Measurements from ENCODE around the gene HTATIP2.
"Not testable (repeated sequence)": the region's sequence is repeated elsewhere in the genome, so short reads cannot be mapped to it uniquely, and the experiment has no call there.

The HTATIP2 gene

DNA sequence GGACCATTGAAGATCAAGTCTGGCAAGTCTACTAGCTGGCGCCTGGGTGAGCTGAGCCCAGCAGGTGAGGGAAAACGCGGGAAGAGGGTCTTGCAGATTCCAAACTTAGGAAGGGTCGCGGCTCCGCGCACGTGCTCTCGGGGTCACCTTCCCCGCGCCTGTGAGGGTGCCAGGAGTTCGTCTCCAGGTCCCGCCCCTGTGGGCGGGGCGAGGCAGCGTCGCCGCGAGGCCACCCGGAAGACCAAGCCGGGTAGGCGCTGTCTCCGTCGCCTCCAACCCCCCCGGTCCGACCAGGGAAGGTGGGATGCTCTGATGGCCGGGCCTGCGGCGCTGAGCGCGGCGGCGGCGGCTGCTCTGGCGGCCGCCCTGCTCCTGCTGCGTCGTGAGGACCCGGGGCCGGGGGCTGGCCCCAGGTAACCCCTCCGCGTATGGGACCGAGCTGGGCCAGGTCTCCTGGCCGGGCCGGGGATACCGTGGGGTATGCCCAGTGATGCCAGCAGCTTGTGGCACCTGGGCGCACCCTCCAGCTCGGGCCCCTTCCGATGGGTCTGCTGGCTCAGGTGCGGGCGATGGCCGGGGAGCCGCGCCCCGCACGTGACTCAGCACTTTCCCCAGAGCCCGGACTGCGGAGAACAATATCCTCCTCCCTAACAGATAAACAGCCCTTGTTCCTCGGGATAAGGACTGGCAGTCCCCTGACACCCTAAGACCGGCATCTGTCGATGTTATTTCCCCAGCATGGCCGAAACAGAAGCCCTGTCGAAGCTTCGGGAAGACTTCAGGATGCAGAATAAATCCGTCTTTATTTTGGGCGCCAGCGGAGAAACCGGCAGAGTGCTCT, at the start of gene HTATIP2:
Gene HTATIP2, plus strand, starts transcription at position 215 of the 841 bp plus-strand sequence. Its CDS starts 524 bp downstream, at position 739.
- no peak for DNase-seq

DNA sequence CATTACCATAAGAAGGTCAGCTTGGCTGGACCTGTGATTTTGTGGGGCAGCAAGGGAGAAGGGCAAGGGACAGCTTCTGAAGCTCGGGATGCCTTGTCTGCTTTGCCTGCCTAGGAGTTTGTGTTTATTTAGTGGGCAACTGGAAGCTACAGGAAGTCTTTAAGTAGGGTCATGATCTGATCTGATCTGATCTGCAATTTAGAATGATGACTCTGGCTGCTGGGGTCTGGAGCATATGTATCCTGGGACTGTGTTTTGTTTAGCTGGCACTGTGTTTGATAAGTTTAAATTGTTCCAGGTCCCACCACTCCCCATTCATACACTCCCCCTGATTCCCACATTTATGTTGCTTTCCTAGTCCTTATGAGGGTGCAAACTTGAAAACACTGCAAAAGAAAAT, 47.7 kb upstream of the HTATIP2 start:
- no peak for DNase-seq

DNA sequence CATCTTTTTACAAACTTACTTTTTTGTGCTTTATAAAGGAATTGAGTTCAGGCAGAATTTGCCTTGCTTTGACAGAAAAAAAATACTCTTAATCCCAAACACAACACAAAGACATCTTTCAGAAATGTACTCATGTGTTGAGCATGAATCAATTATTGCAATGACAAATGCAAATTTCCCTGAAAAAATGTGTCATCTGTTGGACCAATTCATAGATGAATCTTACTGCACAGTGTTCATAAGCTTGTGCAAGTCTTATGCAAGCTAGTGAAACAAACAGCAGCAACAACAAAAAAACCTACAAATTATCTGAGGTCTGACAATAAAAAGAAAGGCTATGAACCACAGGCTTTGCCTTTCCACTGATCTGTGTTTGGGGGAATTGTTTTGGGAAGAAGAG, 42.3 kb upstream of the HTATIP2 start:
- no peak for DNase-seq

DNA sequence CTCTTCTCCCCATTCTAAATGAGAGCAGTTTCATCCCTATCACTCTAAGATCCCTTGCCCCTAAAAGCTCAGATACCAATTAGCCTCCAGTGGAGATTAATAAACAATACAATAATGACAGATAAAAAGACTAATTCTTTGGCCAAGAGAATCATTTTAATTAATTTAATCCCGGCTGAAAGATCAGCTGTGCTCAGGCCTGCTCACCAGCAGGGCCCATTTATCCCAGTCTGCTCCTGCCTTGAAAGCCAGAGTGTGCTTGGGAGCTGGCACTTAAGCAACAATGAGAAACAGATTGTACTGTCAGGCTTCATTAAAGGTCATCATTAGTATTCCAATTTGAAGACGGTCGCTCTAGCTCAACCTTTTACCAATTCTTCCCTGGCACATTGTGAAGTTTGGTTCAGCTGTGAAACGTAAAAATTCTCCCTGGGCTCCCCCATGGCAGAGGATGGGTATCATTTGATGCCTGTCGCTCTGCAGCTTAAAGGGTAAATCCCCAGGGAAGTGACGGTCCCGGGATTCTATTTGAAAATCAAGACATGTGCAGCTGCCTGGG, 36.1 kb upstream of the HTATIP2 start:
- no peak for DNase-seq

DNA sequence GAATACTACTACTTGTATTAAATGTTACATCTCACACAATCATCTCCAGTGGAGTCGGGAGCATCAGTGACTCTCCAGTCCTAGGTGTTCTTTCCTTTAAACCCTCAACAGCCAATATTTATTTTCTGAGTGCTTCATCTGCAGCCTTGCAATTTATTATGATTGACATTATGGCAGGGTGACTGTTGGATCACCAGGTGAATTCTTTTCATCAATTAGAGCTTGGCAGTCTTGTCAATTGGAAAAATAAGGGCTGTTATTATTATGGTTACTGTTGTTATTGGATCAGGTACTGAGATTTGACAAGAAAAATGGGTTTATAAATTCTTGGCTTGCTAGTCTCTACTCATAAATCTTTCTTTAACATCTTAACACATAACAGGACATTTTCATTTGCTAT, 27.5 kb upstream of the HTATIP2 start:
- DNase-seq: no peak

DNA sequence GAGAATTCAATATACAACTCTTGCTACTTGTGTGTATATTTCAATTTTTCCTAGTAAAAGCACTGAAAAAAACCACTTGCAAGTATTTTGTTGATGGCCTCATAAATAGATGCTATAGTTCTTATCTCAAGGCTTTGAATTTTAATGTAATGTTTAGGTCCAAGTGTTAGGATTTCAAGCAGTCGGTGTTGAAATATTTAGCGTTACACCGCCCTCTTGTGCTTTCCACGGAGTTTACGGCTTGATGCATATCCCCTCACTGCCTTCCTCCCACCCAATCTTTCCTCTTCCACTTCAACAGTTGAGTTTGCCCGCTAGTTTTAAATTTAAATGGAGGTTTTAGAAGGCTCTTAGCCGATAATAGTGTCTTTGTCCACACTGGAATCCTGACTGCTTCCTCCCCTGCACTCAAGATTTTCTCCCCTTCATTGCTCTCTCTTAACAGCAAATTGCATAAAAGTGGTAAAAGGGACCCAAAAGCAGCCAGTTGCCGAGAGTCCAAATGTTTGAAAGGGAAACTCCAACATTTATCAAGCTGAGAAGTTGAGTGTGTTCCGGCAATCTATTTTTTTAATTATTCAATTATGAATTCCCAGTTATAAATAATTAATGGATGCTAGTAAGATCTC, 25.9 kb upstream of the HTATIP2 start:
- no peak for DNase-seq

DNA sequence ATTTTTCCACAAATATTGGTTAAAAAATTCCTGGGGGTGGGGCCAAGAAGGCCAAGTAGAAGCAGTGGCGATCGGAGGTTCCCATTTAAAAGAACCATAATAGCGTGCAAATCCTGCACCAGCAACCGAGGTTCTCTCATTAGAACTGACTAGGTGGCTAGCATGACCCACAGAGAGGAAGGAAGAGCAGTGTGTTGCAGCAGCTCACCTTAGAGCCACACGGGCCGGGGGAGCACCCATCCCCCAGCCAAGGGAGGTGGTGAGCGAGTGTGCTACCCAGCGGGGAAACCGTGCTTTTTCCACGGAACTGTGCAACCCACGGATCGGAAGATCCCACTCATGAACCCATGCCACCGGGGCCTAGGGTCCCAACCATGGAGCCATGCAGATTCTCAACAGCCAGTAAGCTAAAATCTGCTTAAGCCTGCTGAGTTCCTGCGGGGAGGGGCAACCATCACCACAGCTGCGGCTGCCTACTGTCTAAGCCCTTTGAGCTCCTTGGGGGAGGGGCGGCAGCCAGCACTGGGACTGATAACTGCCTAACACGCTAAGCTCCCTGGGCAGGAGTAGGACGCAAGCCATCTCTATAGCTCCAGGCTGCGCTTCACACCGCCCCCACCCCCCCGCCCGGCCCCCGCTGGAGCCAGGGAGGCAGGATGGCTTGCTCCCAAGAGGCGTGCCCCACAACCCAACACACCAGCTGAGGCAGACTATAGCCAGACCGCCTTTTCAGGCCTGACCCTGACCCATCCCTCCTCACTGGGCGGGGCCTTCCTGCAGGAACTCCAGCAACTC, 21.0 kb upstream of the HTATIP2 start:
- DNase-seq: no peak

DNA sequence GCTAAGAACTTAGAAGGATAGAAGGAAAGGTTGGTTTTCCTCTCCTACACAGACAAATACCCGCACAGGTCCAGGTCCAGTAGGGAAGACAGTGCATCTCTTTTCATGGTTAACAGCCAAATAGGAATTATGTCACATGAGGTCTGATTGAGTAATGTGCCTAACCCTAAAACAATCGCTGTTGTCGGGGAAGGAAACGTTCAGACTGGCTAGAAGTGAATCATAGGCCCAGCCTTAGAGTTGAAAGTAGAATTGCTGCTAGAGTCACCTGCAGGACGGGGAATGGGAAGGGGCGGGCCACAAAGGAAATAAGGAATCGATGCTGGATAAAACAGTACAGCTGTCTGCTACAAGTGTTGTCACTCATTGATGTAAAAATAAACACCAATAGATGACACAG, 12.4 kb upstream of the HTATIP2 start:
- no peak for DNase-seq

DNA sequence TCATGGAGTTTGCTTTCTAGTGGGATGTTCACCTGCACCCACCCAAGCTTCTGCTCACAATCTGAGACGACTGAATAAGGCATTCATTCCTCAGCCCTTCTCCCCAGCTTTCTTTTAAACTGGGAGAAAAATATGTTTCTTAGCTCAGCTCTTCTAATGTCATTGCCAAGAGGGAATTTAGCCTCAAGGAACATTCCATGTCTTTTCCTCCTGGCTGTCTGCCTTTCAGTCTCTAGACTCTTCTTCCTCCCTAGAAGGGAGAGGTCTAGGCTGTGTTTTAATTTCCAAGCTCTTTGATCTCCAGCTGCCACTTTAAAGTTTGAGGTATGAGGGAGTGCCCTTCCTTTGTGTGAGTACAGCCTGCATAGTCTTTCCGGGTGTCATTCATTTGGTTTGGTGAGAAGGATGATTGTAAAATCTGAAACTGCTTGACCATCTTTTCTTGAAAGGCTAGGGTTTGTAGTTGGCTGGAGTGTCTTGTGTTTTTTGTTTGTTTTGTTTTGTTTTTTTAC, 11.7 kb upstream of the HTATIP2 start:
- no peak for DNase-seq

DNA sequence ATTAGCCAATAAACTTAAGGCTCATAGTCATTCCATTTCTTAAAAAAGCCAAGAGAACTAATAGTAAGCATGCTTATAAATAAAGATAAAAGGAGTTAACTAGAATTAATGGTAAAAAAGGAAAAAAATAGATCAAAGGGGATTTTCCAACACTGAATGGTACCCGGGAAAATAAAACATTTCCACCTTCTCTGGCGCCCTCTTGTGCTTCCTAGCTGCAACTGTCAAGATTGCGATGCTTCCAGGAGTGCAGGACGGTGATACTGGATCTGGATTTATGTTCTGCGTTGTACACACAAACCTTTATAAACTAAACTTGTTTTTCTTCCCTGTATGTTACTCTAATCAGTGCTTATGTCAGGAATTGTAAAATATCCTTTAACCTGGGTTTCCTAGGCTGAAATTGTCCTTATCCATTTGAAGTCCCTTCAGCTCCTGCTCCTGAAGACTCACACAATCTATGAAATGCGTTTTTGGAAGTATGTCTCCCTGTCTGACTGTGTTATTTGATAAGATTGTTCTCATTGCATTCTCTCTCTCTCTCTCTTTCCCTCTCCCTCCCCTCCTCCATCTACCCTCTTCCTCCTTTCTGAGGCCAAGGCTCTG, 9.6 kb upstream of the HTATIP2 start:
- no peak for DNase-seq

DNA sequence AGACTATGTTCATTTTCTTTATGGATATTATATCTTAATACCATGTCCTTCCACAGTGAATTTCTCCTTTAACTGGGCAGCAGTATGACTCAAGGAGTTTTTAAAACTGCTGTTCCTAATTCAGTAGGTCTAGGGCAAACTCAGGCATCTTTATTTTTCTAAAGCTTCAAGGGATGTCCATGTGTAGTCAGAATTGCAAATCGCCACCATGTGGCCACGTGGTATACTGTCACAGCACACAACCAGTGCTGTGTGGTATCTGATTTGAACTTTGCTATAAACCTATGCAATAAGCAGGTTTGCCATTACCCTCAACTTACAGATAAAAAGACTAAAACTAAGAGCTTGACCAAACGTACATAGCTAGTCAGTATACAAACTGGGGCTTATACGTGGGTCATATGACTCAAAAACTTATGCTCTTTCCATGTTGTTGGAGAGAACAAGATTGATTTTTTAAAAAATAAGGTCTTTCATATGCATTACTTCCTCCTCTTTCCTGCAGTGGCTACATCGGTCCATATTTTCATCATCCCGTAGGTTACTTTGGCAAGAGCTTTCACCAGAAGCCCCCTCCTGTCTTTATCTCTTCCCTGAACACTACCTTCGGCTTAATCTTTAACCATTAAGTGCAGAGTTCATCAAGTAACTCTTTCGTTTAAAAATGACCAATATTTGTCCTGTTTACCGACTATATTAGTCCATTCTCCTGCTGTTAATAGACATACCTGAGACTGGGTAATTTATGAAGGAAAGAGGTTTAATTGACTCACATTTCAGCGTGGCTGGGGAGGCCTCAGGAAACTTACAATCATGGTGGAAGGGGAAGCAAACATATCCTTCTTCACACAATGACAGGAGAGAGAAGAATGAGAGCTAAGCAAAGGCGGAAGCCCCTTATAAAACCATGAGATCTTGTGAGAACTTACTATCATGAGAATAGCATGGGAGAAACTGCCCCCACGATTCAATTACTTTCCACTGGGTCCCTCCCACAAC, 8.0 kb upstream of the HTATIP2 start:
- DNase-seq: no peak

DNA sequence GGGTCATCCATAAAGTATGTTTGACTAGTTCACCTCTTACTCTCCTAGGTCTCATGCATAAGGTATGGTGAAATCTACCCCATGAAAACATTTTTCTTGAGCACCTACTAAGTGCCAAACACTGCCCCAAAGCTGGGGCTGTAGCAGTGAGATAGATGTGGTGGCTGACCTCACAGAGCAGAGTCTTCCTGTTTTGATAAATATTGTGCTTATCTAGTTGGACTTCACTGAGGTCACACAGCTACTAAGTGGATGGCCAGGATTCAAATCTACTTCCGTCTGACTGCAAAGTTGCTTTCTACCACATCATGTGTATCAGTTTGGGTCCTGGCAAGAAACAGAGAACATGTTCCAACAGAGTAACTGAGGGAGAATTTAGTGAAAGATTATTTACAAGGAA, 6.4 kb upstream of the HTATIP2 start:
- no peak for DNase-seq

DNA sequence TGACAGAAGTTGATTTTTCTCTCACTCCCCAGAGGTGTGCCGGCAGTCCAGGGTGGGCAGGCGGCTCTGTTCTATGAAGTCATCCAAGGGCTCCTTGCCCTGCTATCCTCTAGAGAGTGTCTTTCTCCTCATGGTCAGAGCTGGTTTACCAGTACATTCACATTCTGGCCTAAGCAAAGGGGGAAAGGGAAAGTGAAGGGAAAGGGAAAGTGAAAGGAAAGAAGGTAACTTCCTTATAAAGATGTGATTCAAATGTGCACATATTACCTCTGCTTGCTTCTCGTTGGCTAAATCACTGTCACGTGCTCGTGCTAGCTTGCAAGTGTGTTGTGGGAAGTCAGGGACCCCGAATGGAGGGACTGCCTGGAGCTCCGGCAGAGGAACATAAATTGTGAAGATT, 2.9 kb upstream of the HTATIP2 start:
- no peak for DNase-seq

DNA sequence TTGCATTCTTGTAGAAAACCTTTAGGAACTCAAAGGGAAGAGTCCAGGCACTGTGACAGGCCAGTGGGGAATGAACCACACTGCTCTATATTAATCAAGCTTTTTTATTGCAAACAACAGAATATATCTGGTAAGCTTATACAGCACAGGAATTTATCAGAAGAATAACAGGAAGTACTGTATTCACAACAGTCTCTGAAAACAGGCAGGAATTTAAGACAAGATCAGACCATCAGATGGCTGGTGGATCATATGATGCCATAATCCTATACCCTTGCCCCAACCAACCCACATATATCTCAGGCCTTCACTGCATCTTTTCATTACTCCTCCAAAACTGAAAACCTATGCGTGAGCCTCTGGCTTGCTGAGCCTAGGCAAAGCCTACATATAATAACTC, 1.0 kb upstream of the HTATIP2 start:
- no peak for DNase-seq

DNA sequence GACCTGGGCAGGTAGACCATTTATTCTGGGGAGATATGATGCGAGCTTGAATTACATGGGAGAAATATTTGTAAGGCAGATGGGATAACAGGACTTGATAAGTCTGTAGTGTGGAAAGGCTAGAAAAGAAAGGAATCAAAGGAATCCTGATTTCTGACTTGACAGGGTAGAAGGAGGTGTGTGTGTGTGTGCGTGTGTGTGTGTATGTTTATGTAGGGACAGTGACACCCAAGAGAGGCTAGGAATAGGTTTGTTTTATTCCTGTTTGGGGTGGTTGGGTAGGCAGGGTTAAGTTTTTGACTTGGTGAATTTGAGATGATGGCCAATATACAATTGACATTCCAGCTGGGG, 390 bp upstream of the HTATIP2 start:
- no peak for DNase-seq

DNA sequence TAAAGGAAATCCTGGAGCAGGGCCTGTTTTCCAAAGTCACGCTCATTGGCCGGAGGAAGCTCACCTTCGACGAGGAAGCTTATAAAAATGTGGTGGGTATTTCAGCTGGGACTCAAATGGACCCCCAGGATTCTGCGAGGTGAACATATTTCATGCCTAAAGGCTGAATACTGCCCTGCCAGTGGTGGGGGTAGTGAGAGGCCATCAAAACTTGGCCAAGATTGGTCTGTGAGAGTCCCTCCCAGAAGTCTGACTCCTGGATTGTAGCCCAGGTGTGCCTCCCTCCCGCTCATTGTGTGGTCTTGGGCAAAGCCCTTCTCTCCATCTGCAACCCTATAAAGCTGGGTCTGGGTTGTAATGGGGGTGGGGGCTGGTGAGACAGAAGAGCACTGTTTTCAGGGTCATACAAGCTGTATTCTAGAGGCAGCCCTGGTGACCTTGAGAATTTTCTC, 853 bp downstream of the HTATIP2 start:
- DNase-seq: no peak

DNA sequence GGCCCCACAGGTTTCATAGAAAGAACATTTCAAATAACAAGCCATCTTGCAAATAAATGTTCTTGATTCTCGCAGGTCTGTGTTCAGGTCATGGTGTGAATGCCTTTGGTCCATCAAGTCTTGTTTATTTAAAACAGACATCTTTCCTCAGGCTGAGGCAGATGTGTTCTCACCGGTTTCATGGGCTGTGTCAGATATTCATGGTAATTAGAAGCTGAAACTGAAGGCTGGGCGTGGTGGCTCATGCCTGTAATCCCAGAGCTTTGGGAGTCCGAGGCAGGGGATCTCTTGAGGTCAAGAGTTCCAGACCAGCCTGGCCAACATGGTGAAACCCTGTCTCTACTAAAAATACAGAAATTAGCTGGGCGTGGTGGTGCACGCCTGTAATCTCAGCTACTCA, 2.0 kb downstream of the HTATIP2 start:
- DNase-seq: not testable (repeated sequence)

DNA sequence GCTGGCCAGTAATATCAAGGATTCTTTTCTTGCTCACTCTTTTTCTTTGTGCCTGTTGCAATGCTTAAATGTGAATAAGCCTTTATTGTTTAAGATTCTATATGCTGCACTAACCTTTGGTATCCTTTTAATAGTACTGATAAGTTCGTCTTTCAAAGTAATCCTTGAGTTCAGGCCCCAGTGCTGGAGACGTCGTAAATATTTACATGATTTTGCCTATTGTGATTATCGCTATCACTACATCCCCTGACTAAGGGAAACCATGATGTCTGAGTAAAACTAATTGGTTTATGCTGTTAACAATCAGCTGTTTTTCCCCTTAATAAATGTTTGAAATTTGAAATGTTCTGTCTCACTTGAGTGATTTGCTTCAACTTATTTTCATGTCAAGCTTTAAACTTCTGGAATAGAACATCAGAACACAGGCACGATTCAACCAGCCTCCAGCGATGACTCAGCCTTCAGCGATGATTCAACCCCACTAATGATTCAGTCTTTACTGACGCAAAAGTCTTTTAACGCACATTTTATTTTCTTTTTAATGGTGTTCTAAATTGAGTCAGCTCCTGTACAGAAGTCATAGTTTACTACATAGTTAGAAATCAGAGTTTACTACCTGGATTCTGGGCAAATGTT, 3.9 kb downstream of the HTATIP2 start:
- no peak for DNase-seq

DNA sequence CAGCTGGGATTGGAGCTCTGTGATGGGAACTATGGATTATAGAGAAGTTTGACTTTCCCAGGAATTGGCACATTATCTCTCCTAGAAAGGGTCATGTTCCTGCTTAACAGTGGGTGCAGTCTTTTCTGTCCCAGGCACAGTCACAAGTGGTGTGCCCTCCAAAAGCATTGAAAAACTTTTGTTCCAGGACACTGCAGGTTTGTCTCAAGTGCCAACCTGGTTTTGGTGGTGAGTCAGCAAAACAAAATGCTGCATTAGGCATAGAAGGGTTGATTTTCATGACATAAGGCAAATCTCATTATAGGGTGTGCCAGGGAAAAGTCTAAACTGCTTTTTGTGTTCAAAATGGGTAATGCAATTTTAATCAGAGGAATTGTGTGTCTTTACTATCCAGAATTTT, 4.9 kb downstream of the HTATIP2 start:
- DNase-seq: no peak

DNA sequence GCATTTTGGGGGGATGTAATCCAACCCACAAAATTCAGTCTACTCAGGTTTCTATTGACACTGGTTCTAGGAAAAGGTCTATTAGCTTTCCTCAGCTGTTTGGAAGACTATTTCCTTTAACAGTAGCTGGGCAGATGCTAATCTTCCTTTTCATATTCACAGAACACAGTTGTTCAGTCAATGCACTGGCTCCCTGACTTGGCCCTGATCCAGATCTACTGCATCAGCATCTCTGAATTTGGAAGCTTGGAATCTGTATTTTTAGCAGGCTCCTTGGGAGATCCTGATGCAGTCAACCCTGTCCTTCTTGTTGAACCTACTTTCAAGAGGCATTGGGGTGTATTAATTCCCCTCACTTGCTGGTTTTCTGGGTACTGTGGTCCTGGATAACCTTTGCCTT, 6.3 kb downstream of the HTATIP2 start:
- no peak for DNase-seq

DNA sequence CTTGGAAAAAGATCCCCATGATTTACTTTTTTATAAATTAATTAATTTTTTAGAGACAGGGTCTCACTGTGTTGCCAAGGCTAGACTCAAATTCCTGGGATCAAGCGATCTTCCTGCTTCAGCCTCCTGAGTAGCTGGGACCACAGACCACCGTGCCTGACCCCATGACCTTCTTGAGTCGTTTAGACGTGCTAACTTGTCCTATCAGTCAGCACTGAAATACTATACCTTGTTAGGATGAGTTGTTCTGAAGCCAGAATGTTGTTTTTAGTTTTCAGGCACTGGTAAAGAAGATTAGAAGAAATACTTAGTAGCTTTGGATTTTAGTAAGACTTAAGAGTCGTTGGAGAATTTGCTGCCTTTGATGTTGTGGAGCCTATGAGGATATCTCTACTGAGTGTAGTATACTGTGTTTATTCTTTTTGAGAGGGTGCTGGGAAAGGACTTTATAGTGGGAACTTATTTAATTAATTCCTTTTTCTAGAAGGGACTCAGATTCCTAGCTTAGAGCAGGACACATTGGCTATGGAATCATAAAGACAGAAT, 8.6 kb downstream of the HTATIP2 start:
- no peak for DNase-seq

Data from GDM1 (cell line).